HuH-7.5 (cell line): Measurements from ENCODE around the gene FAF2.
"Not testable (repeated sequence)": the region's sequence is repeated elsewhere in the genome, so short reads cannot be mapped to it uniquely, and the experiment has no call there.

Experiments used
- DNase-seq: peaks from one replicate; pipeline ENCODE4 v3.0.0; 2011; ENCODE audit warnings: low spot score

FAF2 gene

GRCh38 chr5:176458904-176459561 lies 10.8 kb downstream of the FAF2 start:
- no peak for DNase-seq

- no peak for DNase-seq
Measured at GRCh38 chr5:176461349-176461748, 13.2 kb downstream of the FAF2 start.

GRCh38 chr5:176463113-176463764 lies 15.1 kb downstream of the FAF2 start:
- DNase-seq: no peak

GRCh38 chr5:176466245-176466871 lies 18.2 kb downstream of the FAF2 start:
- DNase-seq: peak; percentile 48

- DNase-seq: no peak
Measured at GRCh38 chr5:176469296-176469695, 21.1 kb downstream of the FAF2 start.

GRCh38 chr5:176470539-176470938 lies 22.4 kb downstream of the FAF2 start:
- DNase-seq: no peak

GRCh38 chr5:176471098-176471497 lies 22.9 kb downstream of the FAF2 start:
- no peak for DNase-seq

- DNase-seq: no peak
Measured at GRCh38 chr5:176473335-176474006, 25.3 kb downstream of the FAF2 start.

- DNase-seq: no peak
Measured at GRCh38 chr5:176474476-176474875, 26.3 kb downstream of the FAF2 start.

GRCh38 chr5:176481711-176482110 lies 33.5 kb downstream of the FAF2 start:
- no peak for DNase-seq

GRCh38 chr5:176485176-176485575 lies 37.0 kb downstream of the FAF2 start:
- DNase-seq: no peak

GRCh38 chr5:176486189-176486757 lies 38.1 kb downstream of the FAF2 start:
- DNase-seq: no peak

- DNase-seq: not testable (repeated sequence)
Measured at GRCh38 chr5:176487160-176487559, 39.0 kb downstream of the FAF2 start.

GRCh38 chr5:176489077-176489476 lies 40.9 kb downstream of the FAF2 start:
- DNase-seq: no peak

- no peak for DNase-seq
Measured at GRCh38 chr5:176490301-176490700, 42.1 kb downstream of the FAF2 start.

GRCh38 chr5:176491101-176491502 lies 42.9 kb downstream of the FAF2 start:
- DNase-seq: no peak

- DNase-seq: no peak
Measured at GRCh38 chr5:176491901-176492300, 43.7 kb downstream of the FAF2 start.

GRCh38 chr5:176492431-176492830 lies 44.2 kb downstream of the FAF2 start:
- DNase-seq: no peak

- no peak for DNase-seq
Measured at GRCh38 chr5:176497852-176498251, 49.7 kb downstream of the FAF2 start.

GRCh38 chr5:176499273-176499672 lies 51.1 kb downstream of the FAF2 start:
- DNase-seq: no peak

- DNase-seq: no peak
Measured at GRCh38 chr5:176500511-176500910, 52.3 kb downstream of the FAF2 start.

GRCh38 chr5:176501333-176501732 lies 53.1 kb downstream of the FAF2 start:
- no peak for DNase-seq

GRCh38 chr5:176503496-176503895 lies 55.3 kb downstream of the FAF2 start:
- DNase-seq: no peak
